GM12801 (cell line): ENCODE results near the gene SFI1.

Source experiments
- CTCF ChIP-seq: IDR thresholded peaks from one replicate; pipeline ENCODE4 v1.5.1; 2011; ENCODE audit warnings: control low read depth; ENCODE audit not compliant: insufficient read length; ENCODE audit errors: extremely low read depth

Gene SFI1

GRCh38 chr22:31526270-31526669, 29.9 kb downstream of the SFI1 start:
- no peak for TF ChIP-seq CTCF

- no peak for TF ChIP-seq CTCF
Measured at GRCh38 chr22:31530823-31531195, 34.5 kb downstream of the SFI1 start.

- no peak for TF ChIP-seq CTCF
Measured at GRCh38 chr22:31532060-31532459, 35.7 kb downstream of the SFI1 start.

DNA sequence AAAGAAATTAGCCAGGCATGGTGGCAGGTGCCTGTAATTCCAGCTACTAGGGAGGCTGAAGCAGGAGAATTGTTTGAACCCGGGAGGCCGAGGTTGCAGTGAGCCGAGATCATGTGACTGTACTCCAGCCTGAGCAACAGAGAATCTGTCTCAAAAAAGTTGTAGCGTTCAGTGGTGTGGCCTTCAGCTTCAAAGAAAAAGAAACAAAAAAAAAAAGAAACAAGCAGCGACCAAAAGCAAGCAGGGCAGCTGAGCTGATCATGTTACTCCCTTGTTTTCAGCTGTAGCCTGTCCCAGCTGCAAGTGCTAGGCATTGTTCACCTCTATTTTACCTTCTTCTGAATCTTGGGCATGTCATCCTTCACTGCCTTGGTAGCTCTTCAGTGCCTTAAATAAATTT, 37.0 kb downstream of the SFI1 start:
- TF ChIP-seq CTCF, result no peak

DNA sequence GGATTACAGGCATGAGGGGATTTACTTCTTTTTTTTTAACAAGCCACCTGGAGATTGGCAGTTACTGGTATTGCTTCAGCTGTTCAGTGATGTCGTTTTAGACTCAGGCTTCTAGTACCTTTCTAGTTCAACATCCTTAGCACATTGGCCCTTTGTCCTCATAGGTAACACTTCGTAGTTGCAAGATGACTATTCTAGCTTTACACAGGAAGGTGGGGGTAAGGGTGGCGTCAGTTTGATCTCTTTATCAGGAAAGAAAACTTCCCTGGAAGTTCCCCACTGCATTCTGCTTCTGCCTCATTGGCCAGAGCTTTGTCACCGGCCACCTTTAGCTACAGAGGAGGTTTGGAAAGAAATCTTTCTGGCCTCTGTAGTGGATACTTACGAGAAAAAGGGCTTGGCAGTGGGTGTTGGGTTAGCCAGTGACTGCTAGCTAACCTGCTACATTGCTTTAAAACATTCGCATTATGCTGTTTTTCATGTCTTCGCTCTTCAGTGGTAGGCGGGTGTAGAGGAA, 40.7 kb downstream of the SFI1 start:
- TF ChIP-seq CTCF, result no peak

- TF ChIP-seq CTCF, result no peak
Measured at GRCh38 chr22:31538815-31539214, 42.5 kb downstream of the SFI1 start.

DNA sequence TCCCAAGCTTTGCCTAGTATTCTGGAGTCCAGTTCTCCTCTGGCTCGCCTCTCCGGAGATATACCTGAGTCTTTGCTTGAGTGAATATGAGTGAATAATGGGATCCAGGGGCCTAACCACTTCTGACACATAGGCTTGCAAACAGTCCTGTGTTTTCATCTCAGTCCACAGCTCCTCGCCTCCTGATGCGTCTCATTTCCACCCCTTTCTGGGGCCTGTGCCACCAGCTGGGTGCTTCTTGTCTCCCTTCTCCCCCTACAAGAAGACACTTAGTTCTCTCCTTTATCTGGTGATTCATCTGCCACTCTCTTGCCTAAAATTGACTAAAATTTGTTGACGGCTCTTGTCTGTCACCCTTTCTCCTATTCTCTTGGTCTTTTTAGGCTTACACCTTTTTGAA, 44.6 kb downstream of the SFI1 start:
- no peak for TF ChIP-seq CTCF
